Astrocyte (in vitro differentiated cells and primary cell): Measurements from ENCODE around the gene MIB2. TPM values are rescaled to one million over a fixed set of nuclear protein-coding genes. Genes with fewer than 3 reads are reported as not detected.

Source experiments
- DNase-seq: peaks from one replicate; pipeline ENCODE4 v3.0.0-alpha.2; 2010; ENCODE audit warnings: low read depth
- FAIRE-seq: peaks from 2 replicates; lab custom pipeline; 2011; peaks lifted over from hg19 to GRCh38; lab: Jason Lieb, UNC
- H2AFZ ChIP-seq: 2 replicates; pipeline ENCODE4 v1.6.0; 2012; ENCODE audit warnings: low read depth, low read length, inconsistent platforms
- H3K27ac ChIP-seq: 2 replicates; pipeline ENCODE4 v1.5.1; 2011; ENCODE audit warnings: low read depth, low read length, inconsistent platforms
- H3K27me3 ChIP-seq: 2 replicates; pipeline ENCODE4 v1.6.0; 2011; ENCODE audit warnings: low read length, inconsistent platforms; ENCODE audit not compliant: insufficient read depth
- H3K36me3 ChIP-seq: 2 replicates; pipeline ENCODE4 v1.5.1; 2011; ENCODE audit warnings: low read length, inconsistent platforms; ENCODE audit not compliant: insufficient read depth
- H3K4me1 ChIP-seq: 2 replicates; pipeline ENCODE4 v1.5.1; 2011; ENCODE audit warnings: low read length, inconsistent platforms; ENCODE audit not compliant: insufficient read depth
- H3K4me2 ChIP-seq: 2 replicates; pipeline ENCODE4 v1.6.0; 2012; ENCODE audit warnings: low read length, inconsistent platforms
- H3K4me3 ChIP-seq: 2 replicates; pipeline ENCODE4 v1.5.1; 2011; ENCODE audit warnings: low read depth, mild to moderate bottlenecking, low read length, inconsistent platforms; ENCODE audit not compliant: insufficient read depth
- H3K79me2 ChIP-seq: 2 replicates; pipeline ENCODE4 v1.6.0; 2012; ENCODE audit warnings: mild to moderate bottlenecking, low read length, inconsistent platforms; ENCODE audit not compliant: insufficient read depth
- H3K9ac ChIP-seq: 2 replicates; pipeline ENCODE4 v1.6.0; 2012; ENCODE audit warnings: mild to moderate bottlenecking, low read length, inconsistent platforms
- H3K9me3 ChIP-seq: 2 replicates; pipeline ENCODE4 v1.5.1; 2012; ENCODE audit warnings: low read depth, mild to moderate bottlenecking, low read length, inconsistent platforms; ENCODE audit not compliant: insufficient read depth
- H4K20me1 ChIP-seq: 2 replicates; pipeline ENCODE4 v1.6.0; 2012; ENCODE audit warnings: low read length, inconsistent platforms; ENCODE audit not compliant: insufficient read depth
- H3K27ac Mint-ChIP-seq: one replicate; pipeline ENCODE4 v1.8.0; 2021; ENCODE audit warnings: mild to moderate bottlenecking, mixed read lengths; ENCODE audit not compliant: unreplicated experiment
- H3K27me3 Mint-ChIP-seq: one replicate; pipeline ENCODE4 v1.8.0; 2021; ENCODE audit warnings: low read depth, mixed read lengths; ENCODE audit not compliant: unreplicated experiment
- H3K36me3 Mint-ChIP-seq: one replicate; pipeline ENCODE4 v1.8.0; 2021; ENCODE audit warnings: low read depth, mixed read lengths; ENCODE audit not compliant: unreplicated experiment
- H3K4me1 Mint-ChIP-seq: one replicate; pipeline ENCODE4 v1.8.0; 2021; ENCODE audit warnings: low read depth, mixed read lengths; ENCODE audit not compliant: unreplicated experiment
- H3K4me3 Mint-ChIP-seq: one replicate; pipeline ENCODE4 v1.8.0; 2021; ENCODE audit warnings: mild to moderate bottlenecking, moderate library complexity, mixed read lengths; ENCODE audit not compliant: unreplicated experiment
- H3K9me3 Mint-ChIP-seq: one replicate; pipeline ENCODE4 v1.8.0; 2021; ENCODE audit warnings: mild to moderate bottlenecking, mixed read lengths; ENCODE audit not compliant: unreplicated experiment
- CTCF ChIP-seq: IDR thresholded peaks from 2 replicates; pipeline ENCODE4 v1.5.1; 2011; ENCODE audit warnings: low read depth, mild to moderate bottlenecking, inconsistent platforms, low read length, moderate library complexity; ENCODE audit not compliant: insufficient read depth
- EZH2 ChIP-seq: IDR thresholded peaks from 2 replicates; pipeline ENCODE4 v1.6.1; 2012; ENCODE audit warnings: mild to moderate bottlenecking, low read length, inconsistent platforms; ENCODE audit not compliant: insufficient read depth
- total RNA-seq: library from RNA; stranded (reverse); gene quantifications from 2 replicates; pipeline ENCODE4 v1.2.1, GENCODE V29; 2021

The MIB2 gene
- total RNA-seq, 1 donor from 2014 or later: 80.1 TPM

- Histone ChIP-seq H3K9ac (no peak overlapping the region), H3K4me2 (peak overlapping the region; percentile 77), H3K27me3 (peaks cover 14% of the 10 kb centered on the region), H3K27ac (no peak overlapping the region), H2AFZ (no peak overlapping the region), H4K20me1 (peaks cover 5% of the 10 kb centered on the region), H3K4me3 (no peak overlapping the region), H3K4me1 (peaks cover 10% of the 10 kb centered on the region), H3K79me2 (no peaks in the 10 kb centered on the region), H3K36me3 (no peaks in the 10 kb centered on the region), H3K9me3 (no peaks in the 10 kb centered on the region)
- FAIRE-seq (no peak), DNase-seq (no peak)
- H3K27ac Mint-ChIP-seq: no peak overlapping the region
- H3K9me3 Mint-ChIP-seq: no peaks in the 10 kb centered on the region
- peaks cover 23% of the 10 kb centered on the region for H3K27me3 Mint-ChIP-seq
- H3K36me3 Mint-ChIP-seq: no peaks in the 10 kb centered on the region
- no peaks in the 10 kb centered on the region for H3K4me1 Mint-ChIP-seq
- H3K4me3 Mint-ChIP-seq: no peak overlapping the region
- no peak for TF ChIP-seq EZH2
- TF ChIP-seq CTCF: no peak
Observed at GRCh38 chr1:1600861-1601563, 14.3 kb upstream of the MIB2 start.

GRCh38 chr1:1601564-1602303 lies 13.6 kb upstream of the MIB2 start:
- FAIRE-seq: no peak
- no peak overlapping the region for H3K27ac Mint-ChIP-seq
- H3K27ac ChIP-seq: no peak overlapping the region
- DNase-seq: no peak
- TF ChIP-seq CTCF (no peak), EZH2 (no peak)
- no peaks in the 10 kb centered on the region for H3K4me1 Mint-ChIP-seq
- H2AFZ ChIP-seq: no peak overlapping the region
- no peak overlapping the region for H3K4me2 ChIP-seq
- H3K4me3 Mint-ChIP-seq: no peak overlapping the region
- H3K4me3 ChIP-seq: no peak overlapping the region
- H3K4me1 ChIP-seq: peaks cover 10% of the 10 kb centered on the region
- no peaks in the 10 kb centered on the region for H3K36me3 ChIP-seq
- no peaks in the 10 kb centered on the region for H3K9me3 Mint-ChIP-seq
- peaks cover 7% of the 10 kb centered on the region for H3K27me3 ChIP-seq
- peaks cover 23% of the 10 kb centered on the region for H3K27me3 Mint-ChIP-seq
- H3K9ac ChIP-seq: no peak overlapping the region
- H3K36me3 Mint-ChIP-seq: no peaks in the 10 kb centered on the region
- H3K9me3 ChIP-seq: no peaks in the 10 kb centered on the region
- peaks cover 5% of the 10 kb centered on the region for H4K20me1 ChIP-seq
- no peaks in the 10 kb centered on the region for H3K79me2 ChIP-seq
